ENCODE measurements around the gene IL17RE.

IL17RE gene

GRCh38 chr3:9955067-9955502 is 52.4 kb downstream of the IL17RE start:
- in situ Hi-C loops (cut with HindIII; ENCODE audit: low sequenced_read_pairs), result no loop called here
- TF ChIP-seq CTCF (IDR thresholded peaks at IDR 0.05; ENCODE audit: low read depth, low read length), result no peak
- no peak for DNase-seq (ENCODE audit: low read depth, low spot score)
- H3K4me3 ChIP-seq (ENCODE audit: low read depth, low read length), result no peak overlapping the region

GRCh38 chr3:9955611-9956352 is 53.1 kb downstream of the IL17RE start:
- in situ Hi-C loops (cut with HindIII; ENCODE audit: low sequenced_read_pairs), result no loop called here
- DNase-seq (ENCODE audit: low read depth, low spot score), result no peak
- no peak for TF ChIP-seq CTCF (IDR thresholded peaks at IDR 0.05; ENCODE audit: low read depth, low read length)
- no peak overlapping the region for H3K4me3 ChIP-seq (ENCODE audit: low read depth, low read length)

GRCh38 chr3:9957214-9957613 is 54.6 kb downstream of the IL17RE start:
- in situ Hi-C loops (cut with HindIII; ENCODE audit: low sequenced_read_pairs), result no loop called here
- no peak overlapping the region for H3K4me3 ChIP-seq (ENCODE audit: low read depth, low read length)
- peak; percentile 12 for TF ChIP-seq CTCF (IDR thresholded peaks at IDR 0.05; ENCODE audit: low read depth, low read length)
- DNase-seq (ENCODE audit: low read depth, low spot score), result peak; percentile 23

- no peak for DNase-seq (ENCODE audit: low read depth, low spot score)
- in situ Hi-C loops (cut with HindIII; ENCODE audit: low sequenced_read_pairs), result no loop called here
- no peak for TF ChIP-seq CTCF (IDR thresholded peaks at IDR 0.05; ENCODE audit: low read depth, low read length)
- H3K4me3 ChIP-seq (ENCODE audit: low read depth, low read length), result no peak overlapping the region
Observed at GRCh38 chr3:9965200-9965875, 62.7 kb downstream of the IL17RE start.
